Calu3 (cell line): ENCODE results near the gene TTBK1. TPM values are rescaled to one million over a fixed set of nuclear protein-coding genes. Genes with fewer than 3 reads are reported as not detected.

Experiments
- BruUV-seq: library from RNA; stranded (reverse); fragments of 400-500 nt; replicated peaks from 2 replicates; lab custom pipeline; 2021; lab: Mats Ljungman, UMichigan
- CTCF ChIA-PET: fragments of 300-600 bp; sonication (Branson Sonifier 250); formaldehyde crosslinking; loops from one replicate; lab custom pipeline; 2022; ENCODE audit warnings: antibody characterized with exemption; lab: Charles Lee
- DNase-seq: peaks from one replicate; pipeline ENCODE4 v3.0.0; 2022
- H3K27ac Mint-ChIP-seq: one replicate; pipeline ENCODE4 v1.8.0; 2022; ENCODE audit warnings: mixed read lengths; ENCODE audit not compliant: unreplicated experiment
- H3K27me3 Mint-ChIP-seq: one replicate; pipeline ENCODE4 v1.8.0; 2022; ENCODE audit warnings: mixed read lengths; ENCODE audit not compliant: unreplicated experiment
- H3K36me3 Mint-ChIP-seq: one replicate; pipeline ENCODE4 v1.8.0; 2022; ENCODE audit warnings: mild to moderate bottlenecking, moderate library complexity, mixed read lengths; ENCODE audit not compliant: insufficient read depth, unreplicated experiment
- H3K4me1 Mint-ChIP-seq: one replicate; pipeline ENCODE4 v1.8.0; 2022; ENCODE audit warnings: mild to moderate bottlenecking, low read depth, mixed read lengths; ENCODE audit not compliant: unreplicated experiment
- H3K4me3 Mint-ChIP-seq: one replicate; pipeline ENCODE4 v1.8.0; 2022; ENCODE audit warnings: mild to moderate bottlenecking, low read depth, moderate library complexity, mixed read lengths; ENCODE audit not compliant: unreplicated experiment
- H3K9me3 Mint-ChIP-seq: one replicate; pipeline ENCODE4 v1.8.0; 2022; ENCODE audit warnings: low read depth, mixed read lengths; ENCODE audit not compliant: unreplicated experiment
- CTCF ChIP-seq: fragments of 200-600 bp; IDR thresholded peaks from one replicate; pipeline ENCODE4 v1.8.0; 2022; ENCODE audit warnings: antibody characterized with exemption; ENCODE audit not compliant: unreplicated experiment
- intact Hi-C: fragments of 100-400 bp; cut with micrococcal nuclease; formaldehyde crosslinking; loops from one replicate; pipeline ENCODE4 v1.10.0; 2022; ENCODE audit not compliant: unreplicated experiment
- total RNA-seq: library from RNA; stranded (reverse); gene quantifications from 2 replicates; pipeline ENCODE4 v1.2.3, GENCODE V29; 2022

TTBK1 gene
- total RNA-seq, 1 experiment from 2014 or later = 0.17 TPM

DNA sequence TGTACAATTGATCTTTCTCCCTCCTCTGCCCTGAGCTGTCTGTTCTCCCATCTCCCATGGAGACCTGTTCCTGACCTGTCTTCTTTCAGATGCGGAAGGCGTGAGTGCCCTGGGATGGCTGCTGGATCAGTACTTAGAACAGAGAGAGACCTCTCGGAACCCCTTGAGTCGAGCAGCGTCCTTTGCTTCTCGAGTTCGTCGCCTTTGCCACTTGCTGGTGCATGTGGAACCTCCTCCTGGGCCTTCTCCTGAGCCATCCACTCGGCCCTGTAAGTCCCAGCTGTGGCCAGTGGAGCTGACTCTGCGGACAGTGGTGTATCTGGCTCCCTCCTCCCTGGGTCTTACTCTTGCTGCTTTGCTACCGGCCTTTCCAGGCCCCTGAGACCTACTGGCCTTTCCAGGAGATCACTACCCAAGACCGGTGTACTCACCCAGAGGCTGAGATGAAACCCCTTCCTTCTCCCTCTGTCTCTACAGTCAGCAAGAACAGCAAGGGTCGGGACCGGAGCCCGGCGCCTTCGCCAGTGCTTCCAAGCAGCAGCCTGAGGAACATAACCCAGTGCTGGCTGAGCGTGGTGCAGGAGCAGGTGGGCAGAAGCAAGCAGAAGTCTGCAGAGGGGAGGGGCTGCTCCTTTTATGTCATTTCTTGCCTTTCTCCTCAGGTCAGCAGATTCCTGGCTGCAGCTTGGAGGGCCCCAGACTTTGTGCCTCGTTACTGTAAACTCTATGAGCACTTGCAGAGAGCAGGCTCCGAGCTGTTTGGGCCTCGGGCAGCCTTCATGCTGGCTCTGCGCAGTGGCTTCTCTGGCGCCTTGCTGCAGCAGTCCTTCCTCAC lies 38.8 kb upstream of the TTBK1 start:
- intact Hi-C loops = no loop called here
- peaks cover 5% of the 10 kb centered on the region for H3K36me3 Mint-ChIP-seq

DNA sequence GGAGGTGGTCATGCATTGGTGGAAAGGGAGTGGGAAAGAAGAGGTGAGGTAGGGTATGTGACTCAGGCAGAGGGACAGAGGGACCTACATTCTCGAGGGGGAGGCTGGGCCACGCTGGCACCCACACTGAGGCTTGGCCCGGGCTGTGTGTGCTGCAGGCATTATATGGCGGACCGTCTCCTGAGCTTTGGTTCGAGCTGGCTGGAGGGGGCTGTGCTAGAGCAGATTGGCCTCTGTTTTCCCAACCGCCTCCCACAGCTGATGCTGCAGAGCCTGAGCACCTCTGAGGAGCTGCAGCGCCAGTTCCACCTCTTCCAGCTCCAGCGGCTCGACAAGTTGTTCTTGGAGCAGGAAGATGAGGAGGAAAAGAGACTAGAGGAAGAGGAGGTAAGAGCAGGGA lies 37.4 kb upstream of the TTBK1 start:
- H3K36me3 Mint-ChIP-seq = peaks cover 5% of the 10 kb centered on the region
- intact Hi-C loops = no loop called here
- no peak overlapping the region for H3K27ac Mint-ChIP-seq
- no peaks in the 10 kb centered on the region for H3K27me3 Mint-ChIP-seq
- no peak overlapping the region for H3K4me3 Mint-ChIP-seq
- DNase-seq = no peak
- no peaks in the 10 kb centered on the region for H3K9me3 Mint-ChIP-seq
- no peak for TF ChIP-seq CTCF
- peaks cover 5% of the 10 kb centered on the region for H3K4me1 Mint-ChIP-seq
- CTCF ChIA-PET = no interaction called here
- BruUV-seq = no TSS peak

More for the DNA sequence above, 38.8 kb upstream of the TTBK1 start:
- no TSS peak for BruUV-seq
- Mint-ChIP-seq H3K4me3 (no peak overlapping the region), H3K9me3 (no peaks in the 10 kb centered on the region), H3K27ac (no peak overlapping the region), H3K4me1 (no peaks in the 10 kb centered on the region), H3K27me3 (no peaks in the 10 kb centered on the region)
- TF ChIP-seq CTCF = no peak
- DNase-seq = no peak
- CTCF ChIA-PET = no interaction called here

GRCh38 chr6:43207286-43207685 lies 36.0 kb upstream of the TTBK1 start:
- no peak for TF ChIP-seq CTCF
- H3K4me1 Mint-ChIP-seq = peaks cover 19% of the 10 kb centered on the region
- CTCF ChIA-PET = no interaction called here
- H3K27me3 Mint-ChIP-seq = no peaks in the 10 kb centered on the region
- no peak for DNase-seq
- H3K36me3 Mint-ChIP-seq = peaks cover 10% of the 10 kb centered on the region
- intact Hi-C loops = no loop called here
- H3K4me3 Mint-ChIP-seq = no peak overlapping the region
- H3K27ac Mint-ChIP-seq = no peak overlapping the region
- H3K9me3 Mint-ChIP-seq = no peaks in the 10 kb centered on the region
- BruUV-seq = no TSS peak

DNA sequence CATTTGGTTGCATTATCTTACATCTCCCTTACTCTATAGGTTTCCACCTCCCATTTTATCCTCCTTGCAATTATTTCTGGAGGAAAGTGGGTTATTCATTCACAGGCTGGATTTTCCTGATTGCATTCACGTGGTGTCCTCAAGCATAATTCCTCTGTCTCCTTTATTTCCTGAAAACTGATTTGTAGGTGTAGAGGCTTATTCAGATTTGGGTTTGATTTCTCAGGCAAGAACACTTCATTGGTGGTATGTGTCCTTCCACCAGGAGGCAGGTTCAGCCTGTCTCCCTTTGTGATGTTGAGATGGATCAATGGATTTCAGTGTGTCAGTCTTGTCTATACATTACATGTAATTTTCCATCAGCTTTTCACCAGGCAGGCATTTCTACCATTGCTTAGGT lies 31.3 kb upstream of the TTBK1 start:
- Mint-ChIP-seq H3K9me3 (no peaks in the 10 kb centered on the region), H3K27ac (peak overlapping the region; percentile 92), H3K27me3 (no peaks in the 10 kb centered on the region), H3K36me3 (peaks cover 10% of the 10 kb centered on the region), H3K4me1 (peaks cover 19% of the 10 kb centered on the region), H3K4me3 (peak overlapping the region; percentile 62)
- TF ChIP-seq CTCF = peak; percentile 9
- intact Hi-C loops = no loop called here
- peak; percentile 36 for DNase-seq
- no TSS peak for BruUV-seq
- CTCF ChIA-PET = interaction anchor here (0.5 to 0.8 kb wide), 3 partner anchors 12 to 306 kb away, joined by 3 to 5 read pairs (median 3); no protein-coding TSS in a partner anchor
